RPMI7951 (cell line): ENCODE results near the gene PDSS2. TPM values are rescaled to one million over a fixed set of nuclear protein-coding genes. Genes with fewer than 3 reads are reported as not detected.
"Not testable (repeated sequence)": the region's sequence is repeated elsewhere in the genome, so short reads cannot be mapped to it uniquely, and the experiment has no call there.

Source experiments
- DNase-seq: peaks from one replicate; pipeline ENCODE4 v3.0.0-alpha.2; 2012; ENCODE audit warnings: low read depth
- total RNA-seq: library from RNA; depleted of rRNA; stranded (reverse); fragments of >200 nt; shearing (Covaris generic); gene quantifications from 2 replicates; pipeline ENCODE4 v1.2.3, GENCODE V29; 2014

PDSS2 gene
- total RNA-seq, 1 experiment from 2014 or later, result 20.2 TPM

DNA sequence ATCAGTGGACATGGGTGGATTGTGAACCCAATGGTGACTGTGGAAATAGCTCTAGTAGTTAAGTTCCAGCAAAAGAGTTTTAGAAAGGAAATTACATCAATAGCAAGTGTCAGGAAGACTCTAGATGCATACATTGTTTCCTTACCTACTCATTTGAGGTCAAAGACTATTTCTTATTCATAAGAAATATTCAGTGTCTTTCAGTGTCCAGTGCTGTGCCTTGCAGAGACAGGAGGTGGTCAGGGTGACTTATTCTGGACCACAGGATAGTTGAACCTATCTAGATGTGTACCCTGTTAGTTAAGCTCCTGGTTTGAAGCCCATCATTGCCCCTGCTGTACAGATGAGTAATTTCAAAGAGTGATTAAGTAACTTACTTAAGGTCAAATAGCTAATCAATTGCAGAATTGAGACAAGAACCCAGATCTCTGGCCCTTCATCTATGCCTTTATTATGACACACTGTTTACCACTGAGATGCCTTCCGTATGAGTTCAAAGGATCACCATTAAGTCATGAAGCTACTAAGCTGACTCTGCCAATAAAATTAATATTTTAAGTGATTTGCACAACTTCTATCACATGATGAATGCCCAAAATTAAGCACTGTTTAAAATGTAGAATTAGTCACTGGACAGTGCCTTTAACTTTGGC lies 136.1 kb downstream of the PDSS2 start:
- DNase-seq, result no peak

- DNase-seq, result no peak
These were observed 137.6 kb downstream of the PDSS2 start for GRCh38 chr6:107321793-107322192.

- no peak for DNase-seq
These were observed 139.3 kb downstream of the PDSS2 start for GRCh38 chr6:107319906-107320530.

GRCh38 chr6:107318100-107318736 lies 141.1 kb downstream of the PDSS2 start:
- DNase-seq, result peak; percentile 50

DNA sequence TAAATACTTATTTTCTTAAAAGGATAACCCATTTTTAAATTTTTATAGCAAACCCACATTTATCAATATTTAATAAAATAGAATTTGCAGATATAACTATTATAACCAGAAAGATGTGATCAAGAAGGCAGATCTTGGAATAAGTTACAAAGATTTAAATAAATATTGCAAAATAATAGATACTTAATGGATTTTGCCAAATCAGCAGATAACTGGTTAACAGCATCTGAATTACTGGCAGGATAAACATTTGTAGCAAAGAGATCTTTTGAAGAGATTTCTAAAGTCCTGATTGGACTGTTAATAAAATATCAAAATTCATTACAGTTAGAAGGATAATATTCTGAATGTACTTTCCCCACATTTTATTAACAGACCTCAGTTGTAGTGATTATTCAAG lies 144.2 kb downstream of the PDSS2 start:
- no peak for DNase-seq

GRCh38 chr6:107314531-107314939 lies 144.8 kb downstream of the PDSS2 start:
- no peak for DNase-seq

DNA sequence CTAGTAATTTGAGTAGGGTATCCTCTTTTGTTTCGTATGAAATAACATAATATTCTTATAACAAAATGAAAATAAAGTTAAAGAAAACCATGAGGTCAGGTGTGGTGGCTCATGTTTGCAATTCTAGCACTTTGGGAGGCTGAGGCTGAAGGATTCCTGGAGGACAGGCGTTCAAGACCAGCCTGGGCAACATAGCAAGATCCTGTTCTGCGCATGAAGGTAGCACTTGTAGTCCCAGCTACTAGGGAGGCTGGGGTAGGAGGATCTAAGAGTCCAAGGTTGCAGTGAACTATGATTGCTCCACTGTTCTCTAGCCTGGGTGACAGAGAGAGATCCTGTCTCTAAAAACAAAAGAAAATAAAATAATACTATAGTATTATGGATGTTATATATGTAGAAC lies 145.6 kb downstream of the PDSS2 start:
- DNase-seq, result no peak

DNA sequence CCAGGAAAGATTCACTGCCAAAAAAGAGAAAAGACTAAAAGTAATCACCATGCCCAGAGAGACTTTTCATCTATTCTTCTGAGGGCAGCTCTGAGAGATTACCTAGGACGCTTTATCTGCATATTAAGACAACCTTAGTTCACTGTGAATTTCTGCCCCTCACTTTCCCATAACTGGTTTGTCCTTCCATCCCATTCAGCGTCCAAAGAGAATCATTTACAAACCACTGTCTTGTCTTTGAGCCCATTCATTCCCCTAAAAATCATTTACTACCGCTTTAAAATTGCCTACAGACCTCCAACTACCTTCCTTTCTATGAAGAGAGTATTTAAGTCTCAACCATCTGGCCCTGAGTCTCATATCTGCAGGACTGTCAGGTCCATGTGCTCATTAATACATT lies 149.0 kb downstream of the PDSS2 start:
- DNase-seq, result no peak

- no peak for DNase-seq
These were observed 150.7 kb downstream of the PDSS2 start for GRCh38 chr6:107308677-107309076.

DNA sequence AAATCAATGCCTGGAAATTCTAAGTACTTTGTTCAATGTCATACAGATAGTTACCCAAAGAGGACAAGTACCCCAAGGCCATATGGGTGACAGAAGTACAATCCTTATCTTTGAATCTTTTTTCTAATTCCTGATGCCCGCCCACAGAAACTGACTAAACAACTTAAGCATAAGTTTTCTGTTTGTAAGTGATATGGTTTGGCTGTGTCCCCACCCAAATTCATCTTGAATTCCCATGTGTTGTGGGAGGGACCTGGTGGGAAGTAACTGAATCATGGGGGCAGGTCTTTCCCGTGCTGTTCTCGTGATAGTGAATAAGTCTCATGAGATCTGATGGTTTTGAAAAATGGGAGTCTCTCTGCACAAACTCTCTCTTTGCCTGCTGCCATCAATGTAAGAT lies 153.4 kb downstream of the PDSS2 start:
- DNase-seq, result peak; percentile 8

GRCh38 chr6:107305391-107305790 lies 154.0 kb downstream of the PDSS2 start:
- no peak for DNase-seq

DNA sequence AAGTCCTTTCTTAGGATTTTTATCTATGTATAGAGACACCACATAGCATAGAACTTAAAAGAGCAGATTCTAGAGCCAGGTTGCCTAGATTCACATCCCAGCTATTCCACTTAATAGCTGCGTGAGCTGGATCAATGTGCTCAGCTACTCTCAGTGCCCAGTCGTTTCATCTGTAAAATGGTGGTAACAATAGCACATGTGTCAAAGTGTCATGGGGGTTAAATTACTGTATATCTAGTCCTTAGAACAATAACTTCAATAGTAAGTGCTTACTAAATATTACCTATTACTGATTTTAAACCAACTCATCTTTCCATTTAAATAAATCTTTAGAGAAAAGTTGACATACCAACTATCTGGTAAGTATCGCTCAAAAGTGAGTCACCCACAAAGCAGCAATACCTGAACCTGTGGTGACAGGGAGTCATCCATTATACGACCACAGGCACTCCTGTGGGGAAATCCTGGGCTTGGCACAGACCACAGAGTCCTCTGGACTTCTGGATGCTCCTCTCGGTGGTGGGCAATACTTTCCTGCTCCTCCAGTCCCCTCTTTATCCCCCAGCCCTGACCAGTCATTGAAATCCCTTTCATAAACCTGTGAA lies 154.8 kb downstream of the PDSS2 start:
- DNase-seq, result peak; percentile 51

DNA sequence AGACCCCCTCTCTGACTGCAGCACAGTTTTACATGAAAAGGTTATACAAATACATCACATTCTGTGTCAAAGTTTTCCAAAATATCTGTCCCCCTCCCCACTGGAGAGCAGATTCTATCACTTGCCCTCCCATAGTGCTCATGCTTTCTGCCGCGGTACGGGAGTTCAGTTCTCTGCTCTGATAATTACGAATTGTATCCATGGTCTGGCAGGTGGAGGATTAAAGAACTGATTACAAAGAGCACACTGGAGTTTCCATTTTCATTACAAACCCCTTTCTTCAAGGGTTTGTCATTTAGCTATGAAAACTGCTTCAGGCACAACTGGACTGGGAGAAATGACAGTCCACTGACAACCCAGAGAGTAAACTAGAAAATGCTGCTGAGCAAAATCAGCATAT lies 166.0 kb downstream of the PDSS2 start:
- DNase-seq, result no peak

GRCh38 chr6:107292715-107293271 lies 166.6 kb downstream of the PDSS2 start:
- DNase-seq, result no peak

DNA sequence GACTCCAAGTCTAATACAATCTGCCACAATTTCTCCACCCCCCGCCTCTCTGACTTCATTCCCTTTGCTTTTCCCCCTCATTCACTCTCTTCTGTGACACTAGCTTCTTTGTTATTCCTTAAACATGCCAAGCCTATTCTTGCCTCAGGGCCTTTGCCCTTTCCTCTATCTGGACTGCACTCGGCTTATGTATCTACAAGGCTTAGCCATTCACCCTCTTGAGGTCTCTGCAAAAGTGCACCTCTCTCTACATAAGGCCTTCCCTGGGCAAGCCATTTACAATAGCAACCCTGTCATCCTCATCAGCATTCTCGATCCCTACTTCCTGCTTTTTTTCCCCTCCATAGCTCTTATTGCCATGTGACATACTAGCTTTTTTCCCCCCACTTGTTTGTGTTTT lies 168.9 kb downstream of the PDSS2 start:
- peak; percentile 66 for DNase-seq

- DNase-seq, result not testable (repeated sequence)
These were observed 170.1 kb downstream of the PDSS2 start for GRCh38 chr6:107289258-107289657.

DNA sequence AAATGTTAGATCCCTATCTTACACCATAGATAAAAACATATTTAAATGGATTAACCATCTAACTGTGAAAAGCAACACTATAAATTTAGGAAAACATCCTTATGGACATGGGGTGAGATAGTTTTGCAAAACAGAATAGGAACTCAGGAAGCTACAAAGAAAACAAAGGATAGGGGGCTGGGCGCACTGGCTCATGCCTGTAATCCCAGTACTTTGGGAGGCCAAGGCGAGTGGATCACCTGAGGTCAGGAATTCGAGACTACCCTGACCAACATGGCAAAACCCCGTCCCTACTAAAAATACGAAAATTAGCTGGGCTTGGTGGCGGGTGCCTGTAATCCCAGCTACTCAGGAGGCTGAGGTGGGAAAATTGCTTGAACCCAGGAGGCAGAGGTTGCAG lies 173.7 kb downstream of the PDSS2 start:
- not testable (repeated sequence) for DNase-seq

GRCh38 chr6:107284805-107285204 lies 174.6 kb downstream of the PDSS2 start:
- no peak for DNase-seq

DNA sequence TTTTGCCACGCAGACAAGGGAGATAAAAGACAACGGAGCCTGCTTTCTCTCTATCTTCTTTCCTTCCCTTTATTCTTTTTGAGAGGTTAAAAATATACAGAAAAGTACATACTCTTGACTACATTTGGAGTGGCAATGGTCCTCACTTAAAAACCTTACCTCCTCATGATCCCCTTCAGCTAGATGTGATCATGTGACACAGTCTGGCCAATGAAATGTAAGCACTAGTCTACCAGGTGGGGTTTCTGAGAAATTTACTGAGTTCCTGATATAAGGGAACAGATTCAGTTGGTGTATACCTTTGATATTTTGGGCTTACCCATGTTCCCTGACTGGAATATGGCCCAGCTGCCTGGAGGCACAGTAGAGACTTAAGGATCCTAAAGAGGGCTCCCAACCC lies 178.6 kb downstream of the PDSS2 start:
- no peak for DNase-seq

DNA sequence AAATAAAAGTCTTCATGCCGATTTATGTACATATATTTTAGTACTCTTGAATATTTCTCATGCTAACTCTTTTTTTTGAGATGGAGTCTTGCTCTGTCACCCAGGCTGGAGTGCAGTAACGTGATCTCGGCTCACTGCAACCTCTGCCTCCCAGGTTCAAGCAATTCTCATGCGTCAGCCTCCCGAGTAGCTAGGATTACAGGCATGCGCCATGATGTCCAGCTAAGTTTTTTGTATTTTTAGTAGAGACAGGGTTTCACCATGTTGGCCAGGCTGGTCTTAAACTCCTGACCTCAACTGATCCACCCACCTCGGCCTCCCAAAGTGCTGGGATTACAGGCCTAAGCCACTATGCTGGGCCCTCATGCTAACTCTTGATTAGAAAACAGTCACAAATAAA lies 179.4 kb downstream of the PDSS2 start:
- DNase-seq, result not testable (repeated sequence)

- peak; percentile 63 for DNase-seq
These were observed 184.0 kb downstream of the PDSS2 start for GRCh38 chr6:107275330-107275865.

GRCh38 chr6:107274288-107274687 lies 185.1 kb downstream of the PDSS2 start:
- DNase-seq, result no peak
